ENCODE results near the gene HLA-DMB. TPM values are rescaled to one million over a fixed set of nuclear protein-coding genes. Genes with fewer than 3 reads are reported as not detected.

The HLA-DMB gene
- total and polyA plus RNA-seq, 10 of the 15 experiments (the other 5 are each of a cell fraction or from before 2014, with no cell fraction given): 114 to 173 (median 150) TPM

DNA sequence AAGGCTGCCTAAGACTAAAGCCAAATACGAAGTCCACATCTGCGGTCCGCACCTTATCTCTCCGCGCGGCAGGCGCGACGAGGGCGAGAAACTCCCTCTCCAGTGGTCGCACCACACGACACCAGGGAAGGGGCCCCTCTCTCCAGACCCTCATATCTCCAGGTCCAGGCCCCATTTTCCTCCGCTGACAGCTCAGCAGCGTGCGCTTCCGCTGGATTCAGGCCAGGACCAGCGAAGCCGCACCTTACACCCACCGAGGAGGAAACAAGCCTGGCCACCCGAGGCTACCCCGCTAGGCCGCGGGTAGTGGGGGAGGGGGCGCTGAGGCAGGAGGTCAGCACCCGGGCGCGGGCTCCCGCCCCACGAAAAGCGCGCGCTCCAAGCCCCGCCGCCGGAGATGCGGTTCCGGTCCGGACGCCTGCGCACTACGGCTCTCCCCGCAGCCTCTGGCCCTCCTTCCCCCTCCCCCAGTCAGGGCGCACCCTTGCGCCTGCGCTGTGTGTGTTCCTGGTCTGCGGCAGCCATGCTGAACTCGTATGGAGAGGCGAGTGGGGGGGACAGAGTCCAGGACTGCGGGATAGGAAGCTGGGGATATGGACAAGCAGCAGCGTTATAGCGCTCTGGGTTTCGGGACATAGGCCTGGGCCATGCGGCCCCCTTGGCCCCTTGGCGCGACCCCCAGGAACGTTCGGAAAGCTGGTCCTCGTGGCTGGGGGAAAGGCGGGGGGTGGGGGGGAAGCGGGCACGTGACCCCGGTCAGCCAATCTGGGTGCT is 27.5 kb upstream of the HLA-DMB start, which contains the start of gene BRD2 (continued):
- TF ChIP-seq POLR2AphosphoS2 (IDR thresholded peaks at IDR 0.05; ENCODE audit: low read depth, low read length) (0 out of 2 replicates have a peak, but pooled peaks have one; percentile 54), MXI1 (IDR thresholded peaks at IDR 0.05; ENCODE audit: low read depth, low read length) (peak; percentile 39; the same call in 1 of the 2 replicates), NBN (IDR thresholded peaks at IDR 0.05) (0 out of 2 replicates have a peak, but pooled peaks have one; percentile 48), CHD4 (IDR thresholded peaks at IDR 0.05) (no peak), BCL3 (IDR thresholded peaks at IDR 0.05; ENCODE audit: borderline replicate concordance, insufficient read depth, low read depth, low read length, poor library complexity, severe bottlenecking) (peak; percentile 36), TBL1XR1 (IDR thresholded peaks at IDR 0.05; ENCODE audit: low read depth, low read length) (no peak), ETV6 (conservative IDR thresholded peaks at IDR 0.05 in 1 of 2, IDR thresholded peaks at IDR 0.05 in 1 of 2; ENCODE audit: borderline replicate concordance in 1 of 2, low read depth in 1 of 2) (peak in 1 of 2 experiments; percentile 32; a peak in 1 of 4 replicates), CBFB (IDR thresholded peaks at IDR 0.05; ENCODE audit: low read depth) (peak; percentile 62; the same call in 1 of the 2 replicates), STAT1 (conservative IDR thresholded peaks at IDR 0.05) (peak; percentile 88), SIN3A (IDR thresholded peaks at IDR 0.05; ENCODE audit: low read depth, low read length) (0 out of 2 replicates have a peak, but pooled peaks have one; percentile 28), FOS (IDR thresholded peaks at IDR 0.05; ENCODE audit: borderline replicate concordance, extremely low read depth, insufficient read length) (no peak)

Data from GM12878 (cell line).